SH-SY5Y (cell line): ENCODE measurements around the gene IL31RA.

Source experiments
- GATA2 ChIP-seq: IDR thresholded peaks from 2 replicates; pipeline ENCODE4 v1.6.1; 2011; ENCODE audit warnings: mild to moderate bottlenecking, low read depth, low read length
- GATA3 ChIP-seq: IDR thresholded peaks from 2 replicates; pipeline ENCODE4 v1.6.1; 2011; ENCODE audit warnings: low read depth, mild to moderate bottlenecking, low read length, moderate library complexity

DNA sequence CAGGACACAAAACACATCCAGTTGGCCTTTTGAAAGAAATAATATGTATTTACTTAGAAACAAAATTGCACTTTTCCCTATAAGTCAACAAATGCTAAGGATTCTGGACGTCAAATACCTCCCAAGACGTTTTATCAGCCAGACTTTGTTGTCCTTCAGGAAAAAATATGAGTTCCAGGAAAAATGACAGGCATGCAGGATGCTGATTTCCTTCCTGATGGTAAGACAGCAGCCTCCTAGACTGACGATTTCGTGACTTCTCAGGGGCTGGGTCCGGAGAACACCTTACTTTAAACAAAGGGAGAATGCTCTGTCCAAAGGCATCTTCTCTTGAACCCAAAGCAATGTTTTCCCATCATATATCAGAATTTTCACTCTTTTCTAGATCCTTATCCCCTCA is 74.6 kb downstream of the IL31RA start:
- TF ChIP-seq GATA3 (no peak), GATA2 (no peak)
